Activated T-cell treated with anti-CD3 and anti-CD28 coated beads for 1 hour (primary cell): ENCODE measurements around the gene ZSCAN5B.
"Not testable (repeated sequence)": the region's sequence is repeated elsewhere in the genome, so short reads cannot be mapped to it uniquely, and the experiment has no call there.

Experiments
- DNase-seq: peaks from one replicate; pipeline ENCODE4 v3.0.0-alpha.2; 2020; ENCODE audit warnings: low read depth

The ZSCAN5B gene

DNA sequence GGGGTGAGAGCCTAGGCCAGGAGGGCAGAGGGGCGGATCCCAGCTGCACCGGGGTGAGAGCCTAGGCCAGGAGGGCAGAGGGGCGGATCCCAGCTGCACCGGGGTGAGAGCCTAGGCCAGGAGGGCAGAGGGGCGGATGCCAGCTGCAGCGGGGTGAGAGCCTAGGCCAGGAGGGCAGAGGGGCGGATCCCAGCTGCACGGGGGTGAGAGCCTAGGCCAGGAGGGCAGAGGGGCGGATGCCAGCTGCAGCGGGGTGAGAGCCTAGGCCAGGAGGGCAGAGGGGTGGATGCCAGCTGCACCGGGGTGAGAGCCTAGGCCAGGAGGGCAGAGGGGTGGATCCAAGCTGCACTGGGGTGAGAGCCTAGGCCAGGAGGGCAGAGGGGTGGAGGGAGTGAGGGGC, 21.3 kb downstream of the ZSCAN5B start:
- not testable (repeated sequence) for DNase-seq

DNA sequence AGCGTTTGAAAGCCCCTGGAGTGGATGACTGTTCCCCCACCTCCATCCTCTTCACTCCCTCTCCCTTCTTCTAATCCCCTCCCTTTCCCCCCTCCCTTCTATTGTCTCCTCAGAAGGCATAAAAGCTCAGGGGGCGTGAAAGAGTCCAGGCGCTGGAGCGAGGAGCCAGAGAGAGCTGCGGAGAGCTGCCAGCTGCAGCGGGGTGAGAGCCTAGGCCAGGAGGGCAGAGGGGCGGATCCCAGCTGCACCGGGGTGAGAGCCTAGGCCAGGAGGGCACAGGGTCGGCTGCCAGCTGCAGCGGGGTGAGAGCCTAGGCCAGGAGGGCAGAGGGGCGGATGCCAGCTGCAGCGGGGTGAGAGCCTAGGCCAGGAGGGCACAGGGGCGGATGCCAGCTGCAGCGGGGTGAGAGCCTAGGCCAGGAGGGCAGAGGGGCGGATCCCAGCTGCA, 21.7 kb downstream of the ZSCAN5B start, which contains the start of gene GALP:
TSS of gene GALP (plus strand) at position 148 of the 447 bp plus-strand sequence. CDS start 1,101 bp downstream, outside the sequence.
- not testable (repeated sequence) for DNase-seq

DNA sequence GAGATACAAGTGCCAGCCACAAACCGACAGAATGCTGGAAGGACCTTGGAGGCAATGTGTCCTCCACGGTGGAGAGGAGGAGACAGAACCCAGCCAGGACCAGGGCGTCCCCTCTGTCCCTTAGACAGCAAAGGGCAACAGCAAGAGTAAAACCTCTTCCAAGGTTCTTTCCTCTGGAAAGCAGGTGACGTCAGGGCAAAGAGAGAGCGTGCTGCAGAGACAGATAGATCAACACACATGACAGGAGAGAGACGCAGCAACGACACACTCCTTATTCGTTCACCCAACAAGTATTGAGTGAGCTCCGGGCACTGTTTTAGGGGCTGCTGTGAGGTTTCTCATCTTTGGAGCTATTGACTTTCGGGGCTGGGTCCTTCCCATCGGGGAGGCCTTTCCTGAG, 23.0 kb downstream of the ZSCAN5B start:
- no peak for DNase-seq

DNA sequence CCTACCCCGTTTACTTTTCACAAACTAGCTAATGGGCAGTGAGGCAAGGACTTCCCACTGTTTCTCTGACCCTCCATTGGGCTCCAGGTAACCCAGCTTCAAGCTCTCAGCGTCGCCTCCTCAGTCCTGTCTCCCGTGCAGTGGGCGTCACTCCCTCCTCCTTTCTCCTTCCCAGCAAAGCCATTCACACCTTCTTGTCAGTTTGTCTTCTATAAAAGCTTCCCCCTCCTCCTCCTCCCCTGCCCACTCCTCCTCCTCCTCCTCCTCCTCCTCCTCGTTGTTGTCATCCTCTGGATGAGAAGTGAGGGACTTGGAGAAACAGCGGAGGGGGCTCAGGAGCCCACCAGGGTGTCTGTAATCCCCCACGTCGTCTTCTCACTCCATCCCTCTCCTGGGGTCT, 23.5 kb downstream of the ZSCAN5B start:
- DNase-seq = no peak

GRCh38 chr19:56170261-56170660, 27.3 kb downstream of the ZSCAN5B start:
- DNase-seq = no peak

DNA sequence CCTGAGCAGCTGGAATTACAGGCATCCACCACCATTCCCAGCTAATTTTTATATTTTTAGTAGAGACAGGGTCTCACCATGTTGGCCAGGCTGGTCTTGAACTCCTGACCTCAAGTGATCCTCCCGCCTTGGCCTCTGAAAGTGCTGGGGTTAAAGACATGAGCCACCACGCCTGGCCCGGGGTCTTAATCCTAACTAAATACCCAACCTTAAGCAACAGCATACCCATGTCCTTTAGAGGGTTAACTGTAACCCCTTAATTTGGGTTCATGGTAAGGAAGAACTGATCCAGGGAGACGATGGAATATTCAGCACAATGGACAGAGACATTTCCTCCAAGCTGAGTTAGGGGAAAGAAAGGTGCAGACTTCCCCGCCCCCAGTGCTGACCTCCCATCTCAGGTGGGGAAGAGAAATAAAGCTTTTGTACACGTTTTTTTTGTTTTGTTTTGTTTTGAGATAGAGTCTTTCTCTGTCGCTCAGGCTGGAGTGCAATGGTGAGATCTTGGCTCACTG, 30.5 kb downstream of the ZSCAN5B start:
- DNase-seq = no peak

GRCh38 chr19:56163097-56163496, 34.5 kb downstream of the ZSCAN5B start:
- no peak for DNase-seq

DNA sequence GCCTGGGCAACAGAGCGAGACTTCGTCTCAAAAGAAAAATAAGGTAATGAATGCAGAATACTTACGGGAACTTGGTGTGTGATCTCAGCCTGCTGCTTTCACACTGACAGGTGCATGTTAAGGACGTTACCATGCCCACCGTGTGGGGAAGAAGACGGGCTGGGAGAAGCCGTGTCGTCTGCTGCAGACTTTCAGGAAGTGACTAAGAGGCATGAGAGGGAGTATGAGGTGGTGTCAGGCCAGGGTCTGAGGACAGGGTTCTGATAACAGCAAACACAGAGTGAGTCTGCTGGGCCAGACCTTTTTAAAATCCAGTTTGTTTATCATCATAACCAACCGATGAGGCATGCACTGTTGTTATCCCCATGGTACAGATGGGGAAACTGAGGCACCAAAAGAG, 35.3 kb downstream of the ZSCAN5B start:
- no peak for DNase-seq

DNA sequence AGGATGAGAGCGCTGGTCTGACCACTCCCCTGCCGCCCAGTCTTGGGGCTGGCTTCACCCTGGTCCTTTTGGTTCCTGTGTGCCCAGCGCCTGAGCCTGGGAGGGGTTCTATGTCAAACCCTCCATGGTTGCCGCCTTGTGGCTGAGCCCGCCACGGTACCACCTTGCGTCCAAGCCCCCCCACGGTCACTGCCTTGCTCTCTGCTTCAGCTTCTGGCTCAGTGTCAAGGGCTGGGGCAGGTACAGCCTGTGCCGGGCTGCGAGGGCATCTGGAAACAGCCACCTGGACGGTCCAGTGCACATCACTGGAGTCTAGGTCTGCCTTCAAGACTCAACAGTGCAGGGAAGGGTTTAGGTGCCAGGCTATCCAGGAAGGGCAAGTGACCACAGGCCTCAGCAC, 36.0 kb downstream of the ZSCAN5B start:
- no peak for DNase-seq

DNA sequence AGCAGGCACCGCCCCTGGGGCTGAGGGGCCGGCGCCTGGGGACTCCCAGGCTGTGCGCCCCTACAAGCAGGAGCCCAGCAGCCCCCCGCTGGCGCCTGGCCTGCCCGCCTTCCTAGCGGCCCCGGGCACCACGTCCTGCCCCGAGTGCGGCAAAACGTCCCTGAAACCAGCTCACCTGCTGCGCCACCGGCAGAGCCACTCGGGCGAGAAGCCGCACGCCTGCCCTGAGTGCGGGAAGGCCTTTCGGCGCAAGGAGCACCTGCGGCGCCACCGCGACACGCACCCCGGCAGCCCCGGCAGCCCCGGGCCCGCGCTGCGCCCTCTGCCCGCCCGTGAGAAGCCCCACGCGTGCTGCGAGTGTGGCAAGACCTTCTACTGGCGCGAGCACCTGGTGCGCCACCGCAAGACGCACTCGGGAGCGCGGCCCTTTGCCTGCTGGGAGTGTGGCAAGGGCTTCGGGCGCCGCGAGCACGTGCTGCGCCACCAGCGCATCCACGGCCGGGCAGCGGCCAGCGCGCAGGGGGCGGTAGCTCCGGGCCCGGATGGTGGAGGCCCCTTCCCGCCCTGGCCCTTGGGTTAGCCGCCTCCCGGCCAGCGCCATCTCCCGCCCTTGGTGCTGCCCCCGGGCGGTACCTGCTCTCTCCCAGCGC, 37.8 kb downstream of the ZSCAN5B start:
- DNase-seq = no peak

- no peak for DNase-seq
Observed at GRCh38 chr19:56159009-56159559, 38.5 kb downstream of the ZSCAN5B start.

- no peak for DNase-seq
Observed at GRCh38 chr19:56158170-56158757, 39.3 kb downstream of the ZSCAN5B start.

GRCh38 chr19:56156768-56157167, 40.8 kb downstream of the ZSCAN5B start:
- no peak for DNase-seq

DNA sequence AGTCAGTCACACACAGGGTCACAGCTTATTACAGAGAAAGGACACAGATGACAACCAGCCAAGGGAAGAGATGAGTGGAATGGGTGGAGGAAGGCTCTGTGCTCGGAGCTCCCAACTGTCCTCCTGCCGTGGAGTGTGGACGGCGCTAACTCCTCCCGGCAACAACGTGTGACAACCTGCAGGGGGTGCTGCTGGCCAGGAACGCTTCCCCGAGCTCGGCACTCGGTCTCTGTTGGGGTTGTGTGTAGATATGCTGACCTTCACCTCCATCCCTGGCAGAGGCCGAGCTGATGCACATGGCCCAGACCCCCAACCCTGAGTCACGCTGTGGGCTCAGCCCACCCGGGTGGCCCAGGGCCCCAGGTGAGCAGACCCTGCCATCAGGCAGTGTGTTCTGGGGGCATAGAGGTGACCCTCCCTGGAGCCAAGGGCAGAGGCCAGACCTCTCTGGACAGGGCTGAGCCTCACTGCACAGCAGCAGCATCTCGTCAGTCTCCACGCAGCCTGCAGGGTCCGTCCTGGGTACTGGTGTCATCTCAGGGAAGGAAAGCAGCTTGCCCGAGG, 42.4 kb downstream of the ZSCAN5B start:
- DNase-seq = no peak

DNA sequence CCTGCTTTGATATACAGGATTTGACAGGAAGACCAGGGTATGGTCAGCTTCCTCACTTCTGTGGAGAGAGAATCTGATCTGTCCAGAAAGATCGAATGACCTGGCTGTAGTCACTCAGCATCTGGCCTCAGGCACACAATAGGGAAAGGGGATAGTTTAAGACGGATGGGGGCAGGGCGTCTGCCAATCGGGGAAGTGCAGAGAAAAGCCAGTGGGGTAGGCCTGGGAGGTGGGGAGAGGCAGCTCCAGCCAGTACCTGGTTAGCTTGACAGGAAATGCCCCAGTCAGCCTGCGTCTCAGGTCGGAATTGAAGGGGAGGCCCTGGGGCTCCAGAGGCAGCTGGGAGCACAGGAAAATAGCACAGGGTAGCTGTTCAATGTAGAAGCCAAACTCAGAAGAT, 44.1 kb downstream of the ZSCAN5B start:
- DNase-seq = no peak

DNA sequence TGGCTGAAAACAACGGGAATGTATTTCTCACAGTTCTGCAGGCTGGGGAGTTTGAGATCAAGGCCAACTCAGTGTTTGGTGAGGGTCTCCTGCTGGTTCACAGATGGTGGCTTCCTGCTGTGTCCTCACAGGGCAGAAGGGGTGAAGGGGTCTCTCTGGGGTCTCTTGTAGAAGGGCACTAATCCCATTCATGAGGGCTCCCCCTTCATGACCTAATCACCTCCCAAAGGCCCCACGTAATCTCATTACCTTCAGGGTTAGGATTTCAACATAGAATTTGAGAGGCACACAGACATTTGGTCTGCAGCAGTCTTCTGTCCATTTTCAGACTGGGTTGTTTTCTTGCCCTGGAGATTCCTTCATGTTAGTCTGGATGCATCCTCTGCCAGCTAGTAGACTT, 44.9 kb downstream of the ZSCAN5B start:
- DNase-seq = no peak

GRCh38 chr19:56150358-56150757, 47.2 kb downstream of the ZSCAN5B start:
- DNase-seq = no peak

DNA sequence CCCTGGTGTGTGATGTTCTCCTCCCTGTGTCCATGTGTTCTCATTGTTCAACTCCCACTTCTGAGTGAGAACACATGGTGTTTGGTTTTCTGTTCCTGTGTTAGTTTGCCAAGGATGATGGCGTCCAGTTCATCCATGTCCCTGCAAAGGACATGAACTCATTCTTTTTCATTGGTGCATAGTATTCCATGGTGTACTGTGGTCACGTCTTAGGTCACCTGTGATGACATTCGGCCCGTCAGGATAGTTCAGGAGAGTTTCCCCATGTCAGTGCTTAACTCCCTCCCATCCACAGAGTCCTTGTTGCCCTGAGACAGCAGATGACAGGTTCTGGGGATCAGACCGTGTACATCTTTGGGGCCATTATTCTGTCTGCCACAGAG, 47.9 kb downstream of the ZSCAN5B start:
- DNase-seq = no peak

GRCh38 chr19:56148955-56149655, 48.5 kb downstream of the ZSCAN5B start:
- DNase-seq = not testable (repeated sequence)

DNA sequence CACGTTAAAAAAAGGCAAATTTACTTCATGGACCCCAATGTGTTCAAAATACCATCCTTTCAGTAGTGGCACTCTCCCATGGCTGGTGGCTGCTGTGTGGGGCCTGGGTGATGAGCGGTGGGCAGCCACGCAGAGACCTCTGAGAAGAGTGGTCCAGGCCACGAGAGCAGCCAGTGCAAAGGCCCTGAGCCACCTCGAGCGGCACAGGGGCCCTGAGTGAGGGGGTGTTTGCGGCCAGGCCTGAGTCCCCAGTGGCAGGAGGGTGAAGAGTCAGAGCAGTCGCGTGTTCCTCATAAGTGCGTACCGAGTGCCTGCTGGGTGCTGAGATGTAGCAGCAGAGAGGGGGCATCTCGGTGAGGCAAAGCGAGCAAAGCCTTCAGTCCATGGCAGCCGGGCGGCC, 49.5 kb downstream of the ZSCAN5B start:
- no peak for DNase-seq

DNA sequence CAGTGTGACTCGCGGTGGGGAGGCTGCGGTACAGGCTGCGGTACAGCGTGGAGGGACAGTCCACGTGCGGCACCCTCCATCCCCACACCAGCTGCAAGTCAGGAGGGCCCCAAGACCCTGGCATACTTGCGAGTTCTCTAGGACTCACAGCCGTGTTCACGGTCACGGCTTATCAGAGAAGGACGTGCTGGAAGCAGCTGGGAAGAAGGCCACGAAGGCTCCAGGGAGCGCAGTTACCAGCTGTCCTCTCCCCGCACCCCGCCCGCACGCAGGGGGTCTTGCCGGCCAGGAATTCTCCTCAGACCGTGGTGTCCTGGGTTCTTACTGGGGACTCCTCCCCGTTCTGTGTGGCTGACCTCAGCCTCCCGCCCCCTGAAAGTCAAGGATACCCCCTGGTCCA, 50.3 kb downstream of the ZSCAN5B start:
- DNase-seq = no peak

DNA sequence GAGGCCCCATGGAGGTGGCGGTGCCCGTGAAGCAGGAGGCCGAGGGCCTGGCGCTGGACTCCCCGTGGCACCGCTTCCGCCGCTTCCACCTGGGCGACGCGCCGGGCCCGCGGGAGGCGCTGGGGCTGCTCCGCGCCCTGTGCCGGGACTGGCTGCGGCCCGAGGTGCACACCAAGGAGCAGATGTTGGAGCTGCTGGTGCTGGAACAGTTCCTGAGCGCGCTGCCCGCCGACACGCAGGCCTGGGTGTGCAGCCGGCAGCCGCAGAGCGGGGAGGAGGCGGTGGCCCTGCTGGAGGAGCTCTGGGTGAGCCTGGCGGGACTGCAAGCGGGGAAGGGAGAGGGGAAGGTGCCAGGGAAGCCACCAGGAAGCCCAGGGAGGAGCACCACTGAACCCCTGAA, 50.7 kb downstream of the ZSCAN5B start:
- no peak for DNase-seq

GRCh38 chr19:56145698-56146097, 51.9 kb downstream of the ZSCAN5B start:
- no peak for DNase-seq
